Brain pericyte (primary cell): Measurements from ENCODE around the gene CDK5RAP1.
"Not testable (repeated sequence)": the region's sequence is repeated elsewhere in the genome, so short reads cannot be mapped to it uniquely, and the experiment has no call there.

Experiments
- DNase-seq: peaks from one replicate; pipeline ENCODE4 v3.0.0-alpha.2; 2012; ENCODE audit warnings: low read depth, low spot score

CDK5RAP1 gene

GRCh38 chr20:33419140-33419974 lies 18.0 kb upstream of the CDK5RAP1 start:
- no peak for DNase-seq

- DNase-seq: no peak
These were observed 16.7 kb upstream of the CDK5RAP1 start for GRCh38 chr20:33418033-33418432.

- no peak for DNase-seq
These were observed 14.6 kb upstream of the CDK5RAP1 start for GRCh38 chr20:33415948-33416347.

- DNase-seq: no peak
These were observed 11.1 kb upstream of the CDK5RAP1 start for GRCh38 chr20:33412484-33412838.

- no peak for DNase-seq
These were observed 10.6 kb upstream of the CDK5RAP1 start for GRCh38 chr20:33411711-33412483.

GRCh38 chr20:33411242-33411641 lies 9.9 kb upstream of the CDK5RAP1 start:
- DNase-seq: no peak

GRCh38 chr20:33410081-33410742 lies 8.9 kb upstream of the CDK5RAP1 start:
- no peak for DNase-seq

GRCh38 chr20:33408716-33409654 lies 7.7 kb upstream of the CDK5RAP1 start:
- DNase-seq: no peak

GRCh38 chr20:33408313-33408712 lies 7.0 kb upstream of the CDK5RAP1 start:
- DNase-seq: no peak

GRCh38 chr20:33407796-33408195 lies 6.5 kb upstream of the CDK5RAP1 start:
- DNase-seq: no peak

GRCh38 chr20:33407251-33407650 lies 5.9 kb upstream of the CDK5RAP1 start:
- no peak for DNase-seq

- no peak for DNase-seq
These were observed 3.0 kb upstream of the CDK5RAP1 start for GRCh38 chr20:33404281-33404680.

- DNase-seq: no peak
These were observed 626 bp upstream of the CDK5RAP1 start for GRCh38 chr20:33401921-33402369.

GRCh38 chr20:33400812-33401183 lies 521 bp downstream of the CDK5RAP1 start:
- no peak for DNase-seq

GRCh38 chr20:33399924-33400323 lies 1.4 kb downstream of the CDK5RAP1 start:
- DNase-seq: no peak

GRCh38 chr20:33394718-33395117 lies 6.6 kb downstream of the CDK5RAP1 start:
- DNase-seq: no peak

- DNase-seq: no peak
These were observed 7.7 kb downstream of the CDK5RAP1 start for GRCh38 chr20:33393609-33394008.

- DNase-seq: no peak
These were observed 9.4 kb downstream of the CDK5RAP1 start for GRCh38 chr20:33391722-33392415.

- DNase-seq: not testable (repeated sequence)
These were observed 12.0 kb downstream of the CDK5RAP1 start for GRCh38 chr20:33389326-33389725.

GRCh38 chr20:33388268-33388667 lies 13.1 kb downstream of the CDK5RAP1 start:
- no peak for DNase-seq

GRCh38 chr20:33387177-33387576 lies 14.1 kb downstream of the CDK5RAP1 start:
- no peak for DNase-seq
